Colonic mucosa (tissue), 4 donors: ENCODE measurements around the gene AEBP2. TPM values are rescaled to one million over a fixed set of nuclear protein-coding genes. Genes with fewer than 3 reads are reported as not detected.

Experiments
- DNase-seq: peaks from one replicate; pipeline ENCODE4 v3.0.0-alpha.2; 2020
- H3K27ac ChIP-seq: fragments of 200-600 bp; one replicate; pipeline ENCODE4 v1.8.0; 2021
- H3K27me3 ChIP-seq: fragments of 200-600 bp; one replicate; pipeline ENCODE4 v1.8.0; 2021
- H3K36me3 ChIP-seq: fragments of 200-600 bp; one replicate; pipeline ENCODE4 v1.8.0; 2021
- H3K4me1 ChIP-seq: fragments of 200-600 bp; one replicate; pipeline ENCODE4 v1.8.0; 2021; ENCODE audit warnings: mild to moderate bottlenecking
- H3K4me3 ChIP-seq: fragments of 200-600 bp; one replicate; pipeline ENCODE4 v1.8.0; 2021
- H3K9ac ChIP-seq, 2 donors: one replicate each; pipeline ENCODE4 v1.7.0; 2013; ENCODE audit warnings: control low read depth in 2 of 2, low read depth in 2 of 2, low read length in 2 of 2
- H3K9me3 ChIP-seq: fragments of 200-600 bp; one replicate; pipeline ENCODE4 v1.8.0; 2021
- CTCF ChIP-seq: fragments of 200-600 bp; IDR thresholded peaks from one replicate; pipeline ENCODE4 v1.8.0; 2022; ENCODE audit warnings: antibody characterized with exemption, mild to moderate bottlenecking
- intact Hi-C: fragments of 100-400 bp; cut with DNase I; formaldehyde crosslinking; loops from one replicate; pipeline ENCODE4 v1.14.1; 2022
- total RNA-seq, 2 donors: library from RNA; stranded (reverse); fragmentation: NEBNext Ultra II Directional in 1 of 2; extraction: Animal tissue kit (Norgen Biotek cat#: 25700) in 1 of 2; gene quantifications; one replicate each; pipeline ENCODE4 v1.2.1, GENCODE V29; 2021
- donor health status: healthy.
- donor health status: DM: no; HTN: no; CAD: no.
- donor health status: DM: no; HTN: no; CAD: no.

AEBP2 gene
- total RNA-seq, 2 donors from 2014 or later: 25.5 to 37.7 TPM

GRCh38 chr12:19444097-19444496 is 4.8 kb downstream of the AEBP2 start:
- intact Hi-C loops: no loop called here
- H3K36me3 ChIP-seq: no peaks in the 10 kb centered on the region
- H3K27ac ChIP-seq: no peak overlapping the region
- H3K9ac ChIP-seq: no peak overlapping the region
- DNase-seq: no peak
- H3K4me3 ChIP-seq: no peak overlapping the region
- no peaks in the 10 kb centered on the region for H3K9me3 ChIP-seq
- no peak for TF ChIP-seq CTCF
- no peaks in the 10 kb centered on the region for H3K27me3 ChIP-seq
- H3K4me1 ChIP-seq: no peaks in the 10 kb centered on the region

- no peak overlapping the region for H3K4me3 ChIP-seq
- no peaks in the 10 kb centered on the region for H3K27me3 ChIP-seq
- no peak for TF ChIP-seq CTCF
- no peaks in the 10 kb centered on the region for H3K9me3 ChIP-seq
- intact Hi-C loops: no loop called here
- H3K27ac ChIP-seq: no peak overlapping the region
- no peak overlapping the region for H3K9ac ChIP-seq
- H3K36me3 ChIP-seq: no peaks in the 10 kb centered on the region
- no peak for DNase-seq
- no peaks in the 10 kb centered on the region for H3K4me1 ChIP-seq
Measured at GRCh38 chr12:19447386-19447785, 8.1 kb downstream of the AEBP2 start.

GRCh38 chr12:19449814-19450213 is 10.5 kb downstream of the AEBP2 start:
- no peak overlapping the region for H3K27ac ChIP-seq
- no peaks in the 10 kb centered on the region for H3K4me1 ChIP-seq
- no peak for DNase-seq
- H3K27me3 ChIP-seq: no peaks in the 10 kb centered on the region
- H3K9me3 ChIP-seq: no peaks in the 10 kb centered on the region
- H3K9ac ChIP-seq: no peak overlapping the region
- no peak for TF ChIP-seq CTCF
- intact Hi-C loops: no loop called here
- no peaks in the 10 kb centered on the region for H3K36me3 ChIP-seq
- no peak overlapping the region for H3K4me3 ChIP-seq

- no peak for DNase-seq
- H3K4me1 ChIP-seq: no peaks in the 10 kb centered on the region
- no peak overlapping the region for H3K4me3 ChIP-seq
- H3K9ac ChIP-seq: no peak overlapping the region
- H3K36me3 ChIP-seq: no peaks in the 10 kb centered on the region
- intact Hi-C loops: no loop called here
- H3K27ac ChIP-seq: no peak overlapping the region
- H3K9me3 ChIP-seq: no peaks in the 10 kb centered on the region
- no peaks in the 10 kb centered on the region for H3K27me3 ChIP-seq
- TF ChIP-seq CTCF: no peak
Measured at GRCh38 chr12:19450362-19450761, 11.1 kb downstream of the AEBP2 start.

- intact Hi-C loops: no loop called here
- no peak for TF ChIP-seq CTCF
- no peaks in the 10 kb centered on the region for H3K4me1 ChIP-seq
- no peaks in the 10 kb centered on the region for H3K36me3 ChIP-seq
- no peak overlapping the region for H3K4me3 ChIP-seq
- no peak overlapping the region for H3K27ac ChIP-seq
- H3K9me3 ChIP-seq: no peaks in the 10 kb centered on the region
- DNase-seq: no peak
- H3K27me3 ChIP-seq: no peaks in the 10 kb centered on the region
- no peak overlapping the region for H3K9ac ChIP-seq
Measured at GRCh38 chr12:19451196-19451595, 11.9 kb downstream of the AEBP2 start.

GRCh38 chr12:19453961-19454360 is 14.7 kb downstream of the AEBP2 start:
- Histone ChIP-seq H3K9ac (no peak overlapping the region), H3K27ac (no peak overlapping the region), H3K4me3 (no peak overlapping the region), H3K27me3 (no peaks in the 10 kb centered on the region), H3K4me1 (no peaks in the 10 kb centered on the region), H3K36me3 (no peaks in the 10 kb centered on the region), H3K9me3 (no peaks in the 10 kb centered on the region)
- no peak for DNase-seq
- intact Hi-C loops: no loop called here
- no peak for TF ChIP-seq CTCF
